GM21381 (cell line): ENCODE data around the gene DCLRE1B.
"Not testable (repeated sequence)": the region's sequence is repeated elsewhere in the genome, so short reads cannot be mapped to it uniquely, and the experiment has no call there.

Experiments
- ATAC-seq: cut with Tn5 transposase; IDR thresholded peaks from one replicate; pipeline ENCODE4 v1.9.1; 2021; ENCODE audit warnings: mild to moderate bottlenecking, moderate library complexity; ENCODE audit not compliant: unreplicated experiment

DCLRE1B gene

DNA sequence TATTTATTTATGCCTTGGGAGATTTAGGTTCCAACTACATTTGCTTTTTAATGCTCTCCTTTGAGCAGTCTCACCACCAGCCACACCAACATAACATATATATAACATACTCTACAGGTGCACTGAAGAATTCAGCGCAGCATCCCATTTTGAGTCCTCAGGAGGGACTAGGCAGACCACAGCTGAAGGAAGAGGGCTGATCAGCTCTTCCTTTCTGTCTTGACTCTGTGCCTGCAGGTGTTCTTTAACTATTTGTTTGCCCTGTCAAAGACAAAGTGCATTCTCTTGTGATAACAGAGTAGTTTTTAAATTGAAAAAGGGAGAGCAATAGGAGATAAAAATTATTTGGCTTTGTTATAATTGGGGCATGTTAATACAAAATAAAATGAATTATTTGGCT lies 41.0 kb downstream of the DCLRE1B start:
- ATAC-seq: no peak

DNA sequence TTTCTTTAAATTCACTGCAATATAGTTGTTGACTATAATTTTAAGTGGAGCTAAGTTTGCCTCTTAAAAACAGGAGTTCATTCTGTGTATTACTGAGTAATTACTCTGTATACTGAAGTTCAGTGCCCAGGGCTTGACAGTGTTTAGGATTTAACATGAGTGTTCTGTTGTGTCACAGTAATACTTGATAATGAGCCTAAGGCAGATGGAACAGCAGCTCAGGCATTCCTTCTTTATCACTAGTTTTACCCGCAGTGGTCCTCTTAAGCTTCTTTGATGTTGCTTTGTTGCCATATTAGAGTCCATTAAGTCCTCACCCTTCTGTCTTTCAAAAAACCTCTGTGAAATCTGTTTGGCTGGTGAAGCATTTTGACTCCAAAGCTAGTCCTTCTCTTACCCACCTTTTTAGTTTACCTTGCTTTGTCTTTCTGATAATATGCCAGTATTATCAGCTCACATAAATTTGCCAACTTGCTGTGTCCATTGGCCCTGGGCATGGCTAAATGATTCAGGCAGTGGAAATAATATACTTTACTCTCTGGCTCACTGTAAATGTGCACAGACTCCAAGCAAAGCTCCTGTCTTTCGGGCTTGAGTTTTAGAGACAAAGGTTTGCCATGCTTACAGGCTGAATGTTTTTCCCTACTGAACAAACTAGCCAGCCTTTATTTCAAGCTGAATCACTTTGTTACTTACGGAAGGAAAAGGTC lies 41.7 kb downstream of the DCLRE1B start:
- ATAC-seq: no peak

DNA sequence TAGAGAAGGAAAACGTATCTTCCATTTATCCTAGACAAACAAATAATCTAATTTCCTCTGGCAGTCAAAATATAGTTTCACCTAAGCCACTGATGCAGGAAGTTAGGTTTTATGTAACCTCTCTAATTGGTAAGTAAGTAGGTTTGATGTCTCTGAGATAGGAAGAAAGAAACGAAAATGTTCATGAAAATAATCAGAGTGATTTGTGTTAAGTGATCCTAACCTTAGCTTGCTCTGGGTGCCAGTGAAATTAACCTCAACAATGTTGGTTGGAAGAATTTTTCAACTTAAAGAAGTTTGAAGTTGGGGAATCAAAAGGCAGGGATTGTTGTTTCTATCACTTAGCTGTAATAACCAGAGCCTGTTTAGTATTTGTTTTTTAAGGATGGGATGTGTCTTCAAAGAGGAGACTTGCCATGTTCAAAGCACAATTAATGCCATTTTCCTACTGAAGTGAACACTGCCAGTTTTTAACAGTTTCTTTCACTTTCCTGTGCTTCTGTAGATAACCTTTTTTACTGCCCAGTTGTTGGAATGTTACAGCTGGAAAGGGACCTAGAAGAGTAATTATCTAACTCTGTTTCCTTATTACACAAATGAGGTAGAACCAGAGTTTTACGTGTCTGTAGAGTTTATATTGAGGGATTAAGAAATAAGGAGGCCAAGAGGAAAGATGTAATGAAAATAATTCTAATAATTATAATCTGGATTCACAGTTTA lies 42.4 kb downstream of the DCLRE1B start:
- no peak for ATAC-seq

DNA sequence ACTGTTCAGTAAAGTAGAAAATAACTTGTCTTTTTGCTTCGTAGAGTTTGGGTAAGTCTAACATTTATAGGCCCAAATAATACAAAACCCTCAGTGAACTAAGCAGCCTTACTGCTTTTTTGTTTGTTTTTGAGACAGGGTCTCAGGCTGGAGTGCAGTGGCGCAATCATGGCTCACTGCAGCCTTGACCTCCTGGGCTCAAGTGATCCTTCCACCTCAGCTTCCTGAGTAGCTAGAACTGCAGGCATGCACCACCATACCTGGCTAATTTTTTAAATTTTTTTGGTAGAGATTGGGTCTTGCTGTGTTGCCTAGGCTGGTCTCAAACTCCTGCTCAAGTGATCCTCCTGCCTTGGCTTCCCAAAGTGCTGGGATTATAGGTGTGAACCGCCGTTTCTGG lies 43.0 kb downstream of the DCLRE1B start:
- not testable (repeated sequence) for ATAC-seq

GRCh38 chr1:113949007-113949406 lies 43.9 kb downstream of the DCLRE1B start:
- ATAC-seq: no peak

DNA sequence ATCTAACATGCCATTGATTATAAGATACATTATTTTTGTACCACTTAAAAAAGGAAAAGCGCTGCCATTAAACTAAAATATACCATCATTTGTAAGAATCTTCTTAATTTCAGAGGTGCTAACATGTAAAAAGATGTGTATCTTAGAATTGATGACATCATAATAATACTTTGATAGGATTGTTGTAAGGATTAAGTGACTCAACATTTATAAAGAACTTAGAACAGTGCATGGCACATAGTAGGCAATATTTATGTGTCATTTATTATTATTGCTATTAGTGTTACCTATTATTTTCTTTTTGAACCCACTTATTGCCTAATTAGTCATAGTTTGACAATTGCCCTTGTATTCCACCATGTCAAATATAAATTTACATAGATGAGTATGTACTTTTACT lies 45.8 kb downstream of the DCLRE1B start:
- ATAC-seq: no peak

DNA sequence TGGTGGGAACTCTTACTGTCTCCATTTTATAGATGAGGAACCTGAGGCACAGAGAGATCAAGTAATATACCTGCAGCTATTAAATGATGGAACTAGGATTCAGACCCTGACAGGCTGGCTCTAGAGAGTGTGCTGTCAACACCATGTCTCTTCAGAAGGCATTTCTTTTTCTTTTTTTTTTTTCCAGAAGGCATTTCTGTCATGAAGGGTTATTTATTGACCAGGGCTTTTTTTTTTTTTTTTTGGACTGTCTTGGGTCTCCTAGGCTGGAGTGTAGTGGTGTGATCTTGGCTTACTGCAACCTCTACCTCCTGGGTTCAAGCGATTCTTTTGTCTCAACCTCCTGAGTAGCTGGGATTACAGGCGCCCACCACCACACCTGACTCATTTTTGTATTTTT lies 46.6 kb downstream of the DCLRE1B start:
- ATAC-seq: no peak

DNA sequence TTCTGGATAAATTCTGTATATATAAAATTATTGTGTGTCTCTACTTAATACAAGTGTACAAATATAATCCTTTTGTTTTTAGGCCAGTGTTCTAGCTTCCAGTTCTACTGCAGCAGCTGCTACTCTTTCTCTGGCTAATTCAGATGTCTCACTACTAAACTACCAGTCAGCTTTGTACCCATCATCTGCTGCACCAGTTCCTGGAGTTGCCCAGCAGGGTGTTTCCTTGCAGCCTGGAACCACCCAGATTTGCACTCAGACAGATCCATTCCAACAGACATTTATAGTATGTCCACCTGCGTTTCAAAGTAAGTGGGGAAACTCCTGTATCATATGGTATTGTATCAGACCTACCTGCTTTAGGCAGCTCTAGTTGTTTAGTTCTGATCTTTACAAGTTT lies 52.9 kb downstream of the DCLRE1B start:
- no peak for ATAC-seq

DNA sequence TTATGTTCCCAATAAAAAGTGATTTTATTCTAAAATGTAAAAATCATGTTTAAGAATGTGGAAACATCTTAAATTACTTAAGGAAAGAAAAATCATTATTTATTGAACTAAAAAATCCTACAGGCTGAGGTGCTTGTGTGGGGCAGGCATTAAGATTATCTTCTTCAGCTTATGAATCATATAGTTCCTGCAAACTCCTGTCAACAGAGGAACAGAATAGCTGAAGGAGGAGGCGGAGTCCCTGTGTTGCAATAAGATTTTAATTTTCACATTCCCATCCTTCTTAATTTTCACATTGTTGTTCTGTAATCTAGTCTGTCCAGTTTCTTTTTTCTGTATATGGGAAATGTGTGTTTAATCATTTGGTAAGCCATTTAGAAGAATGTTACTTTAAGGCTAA lies 53.6 kb downstream of the DCLRE1B start:
- ATAC-seq: no peak

DNA sequence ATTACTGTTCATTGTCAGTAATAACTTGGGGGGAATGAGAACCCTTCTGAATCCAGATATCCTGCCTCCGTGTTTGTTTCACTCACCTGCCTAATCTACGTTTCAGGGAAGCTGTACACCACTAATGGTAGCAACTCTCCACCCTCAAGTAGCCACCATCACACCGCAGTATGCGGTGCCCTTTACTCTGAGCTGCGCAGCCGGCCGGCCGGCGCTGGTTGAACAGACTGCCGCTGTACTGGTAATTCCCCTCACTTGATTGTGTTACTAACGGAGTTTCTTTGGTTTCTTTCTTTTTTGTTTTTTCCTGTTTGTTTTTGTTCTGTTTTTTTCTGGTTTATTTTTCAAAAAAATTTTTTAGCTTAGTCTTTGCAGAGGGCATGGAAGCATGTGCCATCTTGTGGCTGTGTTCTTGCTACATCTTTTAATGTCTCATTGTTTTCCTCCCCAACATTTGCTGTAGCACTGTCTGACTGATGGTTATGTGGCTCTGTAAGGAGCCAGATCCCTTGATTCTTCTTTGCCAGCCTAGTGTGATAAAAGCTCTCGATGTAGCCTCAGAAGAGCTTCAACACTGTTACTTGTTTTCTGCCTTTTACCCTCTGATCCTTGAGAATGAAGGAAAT lies 58.3 kb downstream of the DCLRE1B start:
- ATAC-seq: no peak
